Small intestine (tissue), 7 donors: ENCODE measurements around the gene SLC8B1. TPM values are rescaled to one million over a fixed set of nuclear protein-coding genes. Genes with fewer than 3 reads are reported as not detected.

ENCODE experiments used
- DNase-seq, 2 donors: peaks; one replicate each; pipeline versions ENCODE4 v3.0.0 to v3.0.0-alpha.2; 2013
- FAIRE-seq: peaks from 2 replicates; lab custom pipeline; 2012; peaks lifted over from hg19 to GRCh38; lab: Jason Lieb, UNC
- H3K27ac ChIP-seq, 3 donors: one replicate each; pipeline ENCODE4 v1.5.1; 2013; ENCODE audit warnings: low read length in 2 of 3, mild to moderate bottlenecking in 2 of 3, control low read depth in 1 of 3, inconsistent platforms in 1 of 3, low read depth in 1 of 3, moderate library complexity in 1 of 3
- H3K27me3 ChIP-seq, 3 donors: one replicate each; pipeline ENCODE4 v1.6.1; 2013; ENCODE audit warnings: low read length in 3 of 3, inconsistent platforms in 1 of 3; ENCODE audit not compliant: control insufficient read depth in 3 of 3, insufficient read depth in 3 of 3
- H3K36me3 ChIP-seq, 3 donors: one replicate each; pipeline ENCODE4 v1.6.1; 2013; ENCODE audit warnings: low read length in 3 of 3, inconsistent platforms in 1 of 3, low read depth in 1 of 3, mild to moderate bottlenecking in 1 of 3, moderate library complexity in 1 of 3; ENCODE audit not compliant: control insufficient read depth in 3 of 3, insufficient read depth in 2 of 3
- H3K4me1 ChIP-seq, 3 donors: one replicate each; pipeline ENCODE4 v1.6.1; 2013; ENCODE audit warnings: low read length in 2 of 3, inconsistent platforms in 1 of 3, low read depth in 1 of 3, mild to moderate bottlenecking in 1 of 3, moderate library complexity in 1 of 3; ENCODE audit not compliant: control insufficient read depth in 3 of 3, insufficient read depth in 2 of 3
- H3K4me3 ChIP-seq, 3 donors: one replicate each; pipeline ENCODE4 v1.5.1; 2013; ENCODE audit warnings: low read length in 3 of 3, control low read depth in 1 of 3, inconsistent platforms in 1 of 3, low read depth in 1 of 3, mild to moderate bottlenecking in 1 of 3, moderate library complexity in 1 of 3
- H3K9me3 ChIP-seq, 2 donors: one replicate each; pipeline ENCODE4 v1.6.1; 2013; ENCODE audit warnings: low read depth in 1 of 2, low read length in 1 of 2; ENCODE audit not compliant: control insufficient read depth in 2 of 2, insufficient read depth in 1 of 2
- WGBS, 3 donors: extraction: QIAGEN DNeasy Blood & Tissue Kit; methylation state at CpG; one replicate each; pipeline ENCODE4 v1.1.7; 2013; 5-methylcytosine and 5-hydroxymethylcytosine counted together
- polyA plus RNA-seq, 4 donors: library from polyadenylated mRNA; stranded (reverse) in 3 of 4; unstranded in 1 of 4; fragments of 200-250 nt in 3 of 4; fragments of 120-200 nt in 1 of 4; gene quantifications; one replicate each; pipeline versions ENCODE4 v1.2.1 to v1.2.3, GENCODE V29; 2013
- donor health status: healthy with polysubstance abuse.
- donor health status: control.
- donor health status: control.
- donor health status: Bipolar disorder and iron deficiency.
- donor health status: healthy.

The SLC8B1 gene
- polyA plus RNA-seq, 4 donors, result 19.5 to 39.6 (median 31.3) TPM

DNA sequence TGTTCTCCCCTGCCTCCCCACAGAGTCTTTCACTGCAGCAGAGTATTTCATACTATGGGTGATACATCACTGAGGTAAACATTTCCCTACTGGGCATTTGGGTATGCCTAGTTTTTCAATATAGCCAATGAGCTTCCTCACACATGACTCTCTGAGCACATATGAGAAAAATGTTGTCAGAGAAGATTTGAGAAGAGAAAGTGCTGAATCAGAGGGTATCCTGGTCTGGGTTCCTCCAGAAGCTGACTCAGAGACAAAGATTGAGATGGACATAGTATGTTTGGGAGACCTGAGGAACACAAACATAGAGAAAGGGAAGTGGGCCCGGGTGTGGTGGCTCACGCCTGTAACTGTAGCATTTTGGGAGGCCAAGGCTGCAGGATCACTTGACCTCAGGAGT lies 12.6 kb downstream of the SLC8B1 start:
- Histone ChIP-seq H3K4me3 (no peak overlapping the region), H3K9me3 (no peaks in the 10 kb centered on the region), H3K27me3 (no peaks in the 10 kb centered on the region), H3K36me3 (peaks cover 5 to 40% (median 10%) of the 10 kb centered on the region in 3 donors), H3K4me1 (no peaks in the 10 kb centered on the region), H3K27ac (no peak overlapping the region)
- FAIRE-seq (no peak), DNase-seq (no peak)
- 93 to 97% (median 96%) methylated on average over 2 of the region's 2 CpGs for WGBS, 3 donors

DNA sequence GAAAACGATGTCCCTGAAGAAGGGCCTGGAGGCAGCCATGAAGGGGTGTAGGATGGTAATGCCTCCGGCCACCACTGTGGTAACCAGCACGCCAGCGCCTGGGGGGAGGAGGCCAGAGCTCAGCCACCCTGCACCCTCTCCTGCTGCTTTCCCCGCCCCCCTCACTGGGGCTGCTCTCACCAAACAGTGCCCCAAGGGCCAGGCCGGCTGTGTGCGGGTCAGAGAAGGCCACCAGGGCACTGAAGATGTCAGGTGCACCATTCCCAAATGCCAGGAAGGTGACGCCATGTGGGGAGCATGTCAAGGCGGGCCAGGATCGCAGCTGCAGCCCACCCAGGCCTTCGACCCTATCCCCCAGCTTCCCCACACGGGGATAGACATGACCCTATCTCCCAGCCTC lies 14.5 kb downstream of the SLC8B1 start:
- WGBS, 3 donors, result 93 to 95% (median 94%) methylated on average over 10 to 12 of the region's 12 CpGs
- H3K4me3 ChIP-seq, result no peak overlapping the region
- no peaks in the 10 kb centered on the region for H3K9me3 ChIP-seq
- no peaks in the 10 kb centered on the region for H3K4me1 ChIP-seq
- no peaks in the 10 kb centered on the region for H3K27me3 ChIP-seq
- FAIRE-seq (no peak), DNase-seq (no peak)
- peaks cover under 1 to 51% (median 13%) of the 10 kb centered on the region in 3 donors for H3K36me3 ChIP-seq
- H3K27ac ChIP-seq, result no peak overlapping the region

DNA sequence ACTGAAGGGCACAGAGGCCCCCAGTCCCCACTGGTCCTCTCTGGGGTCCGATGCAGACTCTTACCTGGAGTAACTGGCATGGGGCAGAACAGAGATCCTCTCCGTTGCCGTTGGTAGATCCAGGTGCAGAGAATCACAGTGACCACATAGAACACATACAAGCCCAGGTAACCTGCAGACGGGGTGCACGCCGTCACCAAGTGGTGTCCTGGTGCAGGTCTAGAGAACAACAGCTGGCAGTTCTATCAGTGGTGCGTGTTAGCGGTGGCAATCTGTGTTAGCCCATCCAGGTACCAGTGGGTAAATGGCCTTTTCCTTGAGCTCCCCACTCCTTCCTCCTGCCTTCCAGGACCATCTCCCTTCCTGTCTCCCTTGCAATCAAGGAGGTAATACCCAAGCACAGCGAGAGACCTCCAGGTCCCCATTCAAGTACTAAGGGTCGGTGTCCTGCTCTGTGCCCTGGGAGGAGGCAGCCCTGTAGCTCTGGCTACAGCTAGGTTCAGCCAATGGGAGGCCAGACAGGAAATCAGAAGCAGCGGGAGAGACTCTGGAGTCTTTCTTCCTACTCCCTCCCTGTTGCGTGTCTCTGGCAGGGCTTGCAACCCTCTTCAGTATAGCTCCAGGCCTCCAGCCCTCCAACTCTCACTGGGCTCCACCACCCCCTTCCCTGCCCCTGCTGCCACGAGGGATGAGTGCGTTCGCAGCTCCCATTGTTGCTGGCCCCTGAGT lies 15.8 kb downstream of the SLC8B1 start:
- no peaks in the 10 kb centered on the region for H3K27me3 ChIP-seq
- no peak overlapping the region for H3K27ac ChIP-seq
- WGBS, 3 donors, result 93 to 96% (median 96%) methylated on average over 15 of the region's 15 CpGs
- no peak for FAIRE-seq
- DNase-seq, result no peak
- H3K4me1 ChIP-seq, result no peaks in the 10 kb centered on the region
- H3K36me3 ChIP-seq, result peaks cover 2 to 65% (median 19%) of the 10 kb centered on the region in 3 donors
- H3K4me3 ChIP-seq, result no peak overlapping the region
- no peaks in the 10 kb centered on the region for H3K9me3 ChIP-seq

DNA sequence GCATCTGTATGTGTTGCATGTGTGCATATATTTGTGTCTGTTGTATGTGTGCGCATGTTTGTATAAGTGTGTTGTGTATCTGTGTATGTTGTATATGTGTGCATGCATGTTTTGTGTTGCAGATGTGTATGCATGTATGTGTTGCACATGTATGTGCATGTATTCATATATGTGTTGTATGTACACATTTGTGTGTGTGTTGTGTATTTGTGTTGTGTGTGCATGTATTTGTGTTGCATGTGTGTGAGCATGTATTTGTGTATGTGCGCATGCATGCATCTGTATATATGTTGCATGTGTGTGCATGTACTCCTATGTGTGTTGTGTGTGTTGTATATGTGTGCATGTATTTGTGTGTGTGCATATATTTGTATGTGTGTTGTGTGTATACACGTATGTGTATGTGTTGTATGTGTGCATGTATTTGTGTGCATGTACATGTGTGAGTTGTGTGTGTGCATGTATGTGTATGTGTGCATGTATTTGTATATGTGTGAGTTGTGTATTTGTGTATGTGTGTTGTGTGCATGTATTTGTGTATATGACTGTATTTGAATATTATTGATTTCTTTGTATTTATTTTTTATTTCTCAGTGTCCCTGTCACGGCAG lies 16.8 kb downstream of the SLC8B1 start:
- Histone ChIP-seq H3K4me1 (no peaks in the 10 kb centered on the region), H3K27me3 (no peaks in the 10 kb centered on the region), H3K36me3 (peaks cover 2 to 64% (median 21%) of the 10 kb centered on the region in 3 donors), H3K4me3 (no peak overlapping the region), H3K9me3 (no peaks in the 10 kb centered on the region), H3K27ac (no peak overlapping the region)
- FAIRE-seq, result no peak
- 93 to 96% (median 94%) methylated on average over 4 of the region's 4 CpGs for WGBS, 3 donors
- no peak for DNase-seq

DNA sequence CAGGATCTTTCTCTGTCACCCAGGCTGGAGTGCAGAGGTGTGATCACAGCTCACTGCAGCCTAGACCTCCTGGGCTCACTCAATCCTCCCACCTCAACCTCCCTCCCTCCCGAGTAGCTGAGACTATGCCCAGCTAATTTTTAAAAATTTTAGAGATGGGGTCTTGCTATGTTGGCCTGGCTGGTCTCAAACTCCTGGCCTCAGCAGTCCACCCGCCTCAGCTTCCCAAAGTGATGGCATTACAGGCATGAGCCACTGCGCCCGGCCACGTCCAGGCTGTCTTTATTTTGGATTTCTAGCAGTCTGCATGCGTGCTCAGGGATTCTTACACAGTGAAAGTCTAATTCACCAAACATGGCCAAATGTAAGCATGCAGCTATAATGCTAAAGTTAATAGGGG lies 17.8 kb downstream of the SLC8B1 start:
- 95 to 98% (median 95%) methylated on average over 6 of the region's 6 CpGs for WGBS, 3 donors
- no peak overlapping the region for H3K27ac ChIP-seq
- no peak for DNase-seq
- FAIRE-seq, result no peak
- peaks cover 2 to 67% (median 23%) of the 10 kb centered on the region in 3 donors for H3K36me3 ChIP-seq
- no peaks in the 10 kb centered on the region for H3K27me3 ChIP-seq
- no peak overlapping the region for H3K4me3 ChIP-seq
- H3K4me1 ChIP-seq, result no peaks in the 10 kb centered on the region
- no peaks in the 10 kb centered on the region for H3K9me3 ChIP-seq

DNA sequence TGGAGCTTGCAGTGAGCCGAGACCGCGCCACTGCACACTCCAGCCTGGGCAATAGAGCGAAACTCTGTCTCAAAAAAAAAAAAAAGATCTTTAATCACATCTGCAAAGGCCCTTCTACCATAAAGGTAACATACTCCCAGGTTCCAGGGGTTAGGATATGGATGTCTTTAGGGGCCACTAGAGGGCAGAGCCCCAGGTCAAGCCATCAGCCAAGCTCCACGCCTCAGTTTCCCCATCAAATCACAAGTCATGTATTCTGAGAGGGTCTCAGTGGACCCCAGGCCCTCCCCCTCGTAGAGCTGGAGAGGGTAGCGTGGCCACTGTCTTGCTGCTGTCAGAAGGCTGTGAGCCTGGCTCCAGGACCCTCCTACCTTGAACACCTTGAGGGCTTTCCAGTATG lies 18.8 kb downstream of the SLC8B1 start:
- Histone ChIP-seq H3K36me3 (peaks cover 2 to 71% (median 22%) of the 10 kb centered on the region in 3 donors), H3K4me1 (no peaks in the 10 kb centered on the region), H3K9me3 (no peaks in the 10 kb centered on the region), H3K27me3 (no peaks in the 10 kb centered on the region), H3K4me3 (no peak overlapping the region), H3K27ac (no peak overlapping the region)
- FAIRE-seq, result no peak
- no peak for DNase-seq
- 92 to 96% (median 93%) methylated on average over 3 to 7 of the region's 7 CpGs for WGBS, 3 donors

DNA sequence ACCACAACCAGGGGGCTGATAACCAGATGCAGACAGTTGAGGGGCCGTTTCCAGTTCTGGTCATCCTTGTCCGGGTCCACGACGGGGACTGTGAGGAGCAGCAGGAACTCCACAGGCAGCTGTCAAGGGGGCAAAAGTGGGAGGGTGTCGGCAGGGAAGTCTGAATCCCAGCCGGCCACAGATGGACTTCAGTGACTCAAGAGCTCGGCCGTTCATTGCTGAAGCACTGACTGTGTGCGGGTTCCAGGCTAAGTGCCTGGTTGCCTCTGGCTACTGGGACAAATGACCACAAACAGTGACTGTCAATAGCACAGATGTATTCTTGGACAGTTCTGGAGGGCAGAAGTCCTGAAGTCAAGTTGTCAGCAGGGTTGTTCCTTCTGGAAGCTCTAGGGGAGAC lies 19.6 kb downstream of the SLC8B1 start:
- Histone ChIP-seq H3K4me1 (no peaks in the 10 kb centered on the region), H3K27me3 (no peaks in the 10 kb centered on the region), H3K36me3 (peaks cover 2 to 63% (median 20%) of the 10 kb centered on the region in 3 donors), H3K27ac (no peak overlapping the region), H3K9me3 (no peaks in the 10 kb centered on the region), H3K4me3 (no peak overlapping the region)
- no peak for FAIRE-seq
- no peak for DNase-seq
- WGBS, 3 donors, result 83 to 92% (median 91%) methylated on average over 9 of the region's 9 CpGs

DNA sequence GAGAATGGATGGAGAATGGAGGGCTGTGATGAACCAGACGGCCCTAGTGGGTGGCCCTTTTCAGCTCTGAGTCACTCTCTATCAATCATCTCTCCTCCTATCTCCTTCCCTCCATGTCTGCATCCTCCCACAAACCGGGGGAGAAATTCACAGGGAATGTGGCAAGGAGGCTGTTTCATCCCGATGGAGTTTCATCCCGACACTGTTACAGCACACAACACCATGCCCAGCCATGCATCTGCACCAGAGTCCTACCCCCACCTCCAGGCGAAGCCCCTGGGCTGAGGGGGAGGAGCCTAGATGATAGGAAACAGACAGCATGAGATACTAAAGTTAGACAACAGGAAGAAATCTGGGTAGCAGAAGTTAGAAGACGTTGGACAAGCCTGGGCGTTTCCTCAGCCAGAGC lies 20.8 kb downstream of the SLC8B1 start:
- Histone ChIP-seq H3K4me1 (no peaks in the 10 kb centered on the region), H3K27me3 (no peaks in the 10 kb centered on the region), H3K36me3 (peaks cover 2 to 62% (median 20%) of the 10 kb centered on the region in 3 donors), H3K9me3 (no peaks in the 10 kb centered on the region), H3K27ac (no peak overlapping the region), H3K4me3 (no peak overlapping the region)
- 79 to 82% (median 80%) methylated on average over 7 of the region's 7 CpGs for WGBS, 3 donors
- FAIRE-seq, result no peak
- DNase-seq, result no peak
